ENCODE results near the gene SH3TC1.

SH3TC1 gene

DNA sequence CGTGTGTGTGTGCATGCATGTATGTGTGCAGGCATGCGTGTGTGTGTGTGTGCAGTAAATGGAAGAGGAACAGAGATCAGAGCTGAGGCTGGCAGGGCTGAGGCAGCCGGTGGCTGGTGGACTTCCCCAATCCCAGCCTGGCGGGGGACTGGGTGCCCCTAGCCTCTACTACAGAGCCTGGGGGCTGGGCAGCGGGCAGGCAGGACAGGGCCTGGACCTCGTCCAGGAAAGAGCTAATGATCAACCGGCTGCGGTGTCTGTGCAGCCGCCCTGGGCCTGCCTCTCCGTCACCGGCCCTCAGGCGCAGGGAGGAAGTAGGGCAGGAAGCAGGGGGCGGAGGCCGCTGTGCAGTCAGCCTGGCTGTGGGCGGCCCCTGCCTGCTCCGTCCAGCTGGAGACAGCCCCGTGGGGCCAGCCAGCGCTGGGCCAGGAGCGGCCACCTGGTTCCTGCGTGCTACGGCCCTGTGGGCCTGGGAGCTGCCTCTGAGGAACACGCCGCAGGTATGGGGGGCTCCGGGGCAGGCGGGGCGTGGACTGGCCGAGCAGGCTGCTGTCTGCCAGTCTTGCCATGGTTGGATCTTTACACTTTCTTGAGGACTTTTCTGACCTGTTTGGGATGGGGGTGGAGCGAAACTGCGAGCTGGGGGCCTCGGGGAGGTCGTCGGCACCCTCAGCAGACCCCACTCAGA lies at the start of gene SH3TC1:
TSS of gene SH3TC1 (plus strand) at position 385 of the 688 bp plus-strand sequence. CDS start 5,905 bp downstream, outside the sequence.
- no peaks in the 10 kb centered on the region for H3K9me3 Mint-ChIP-seq
- no peaks in the 10 kb centered on the region for H3K27me3 Mint-ChIP-seq
- ATAC-seq, result peak; percentile 84
- peak within 1 kb of the TSS; percentile 98 for H3K27ac Mint-ChIP-seq
- H3K4me1 Mint-ChIP-seq, result peaks cover 82% of the 10 kb centered on the region
- H3K36me3 Mint-ChIP-seq, result peaks cover 17% of the 10 kb centered on the region
- H3K4me3 Mint-ChIP-seq, result peak within 1 kb of the TSS; percentile 98

DNA sequence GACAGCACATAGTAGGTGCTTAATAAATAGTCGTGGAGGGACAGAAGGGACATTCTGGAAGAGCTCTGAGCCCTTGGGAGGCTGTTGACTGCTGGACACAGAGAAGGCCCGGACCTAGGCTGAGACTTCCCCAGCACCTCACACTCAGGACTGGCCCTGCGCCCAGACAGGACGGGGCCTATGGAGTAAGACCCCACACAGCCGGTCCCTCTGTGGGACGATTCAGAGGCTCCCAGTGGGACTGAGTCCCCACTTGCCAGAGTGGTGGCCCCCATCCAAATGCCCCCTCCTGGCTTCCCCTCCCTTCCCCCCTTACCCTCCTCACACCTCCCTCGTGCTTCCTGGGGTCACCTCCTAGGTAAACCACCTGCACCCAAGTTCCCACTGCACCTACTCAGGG lies 49.4 kb upstream of the SH3TC1 start:
- ATAC-seq, result no peak
- Mint-ChIP-seq H3K4me1 (peaks cover 8% of the 10 kb centered on the region), H3K27ac (no peak overlapping the region), H3K36me3 (peaks cover 26% of the 10 kb centered on the region), H3K27me3 (peaks cover 16% of the 10 kb centered on the region), H3K4me3 (no peak overlapping the region), H3K9me3 (no peaks in the 10 kb centered on the region)

DNA sequence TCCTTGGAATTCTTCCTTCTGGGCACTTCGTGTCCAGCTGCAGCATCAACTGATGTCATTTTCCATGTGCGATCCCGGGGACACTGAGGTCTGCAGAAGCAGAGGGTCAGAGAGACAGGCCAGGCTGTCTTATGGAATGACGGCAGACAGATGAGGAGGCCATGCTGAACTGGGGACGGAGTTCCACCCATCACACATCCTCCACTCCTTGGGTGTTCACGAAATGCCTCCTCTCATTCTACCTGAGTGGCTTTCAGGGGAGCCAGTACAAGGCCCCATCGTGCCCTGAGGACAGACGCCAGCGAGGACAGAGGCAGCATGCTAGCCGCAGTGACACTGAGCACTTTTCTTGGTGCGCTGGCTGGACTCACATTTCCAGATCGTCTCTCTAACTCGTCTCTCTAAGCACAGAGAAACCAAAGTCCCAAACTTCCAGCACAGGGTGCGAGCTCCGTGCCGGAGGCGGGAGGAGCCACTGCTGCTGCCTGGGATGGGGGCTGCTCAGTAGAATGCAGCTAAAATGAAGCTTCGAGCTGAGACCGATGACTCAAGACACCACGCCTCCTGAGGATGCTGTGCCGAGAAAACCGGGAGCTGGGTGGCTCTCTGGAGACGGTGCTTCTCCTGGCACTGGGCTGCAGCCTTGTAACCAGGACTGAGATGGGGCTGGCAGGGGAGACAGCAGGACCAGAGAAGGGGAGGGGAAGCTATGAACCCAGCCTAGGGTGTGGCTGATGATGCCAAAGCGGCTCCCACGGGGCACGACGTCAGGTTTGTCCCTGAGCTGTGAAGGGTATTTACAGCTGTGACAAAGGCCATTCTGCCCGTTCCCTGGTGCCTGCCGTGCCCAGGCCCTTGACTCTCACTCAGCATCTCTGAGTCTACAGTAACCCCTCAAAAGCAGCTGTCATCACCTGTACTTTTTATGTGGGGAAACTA lies 48.7 kb upstream of the SH3TC1 start:
- H3K4me3 Mint-ChIP-seq, result no peak overlapping the region
- H3K27ac Mint-ChIP-seq, result peak overlapping the region; percentile 17
- peaks cover 14% of the 10 kb centered on the region for H3K27me3 Mint-ChIP-seq
- H3K36me3 Mint-ChIP-seq, result peaks cover 29% of the 10 kb centered on the region
- no peaks in the 10 kb centered on the region for H3K9me3 Mint-ChIP-seq
- peaks cover 10% of the 10 kb centered on the region for H3K4me1 Mint-ChIP-seq
- ATAC-seq, result peak; percentile 31

DNA sequence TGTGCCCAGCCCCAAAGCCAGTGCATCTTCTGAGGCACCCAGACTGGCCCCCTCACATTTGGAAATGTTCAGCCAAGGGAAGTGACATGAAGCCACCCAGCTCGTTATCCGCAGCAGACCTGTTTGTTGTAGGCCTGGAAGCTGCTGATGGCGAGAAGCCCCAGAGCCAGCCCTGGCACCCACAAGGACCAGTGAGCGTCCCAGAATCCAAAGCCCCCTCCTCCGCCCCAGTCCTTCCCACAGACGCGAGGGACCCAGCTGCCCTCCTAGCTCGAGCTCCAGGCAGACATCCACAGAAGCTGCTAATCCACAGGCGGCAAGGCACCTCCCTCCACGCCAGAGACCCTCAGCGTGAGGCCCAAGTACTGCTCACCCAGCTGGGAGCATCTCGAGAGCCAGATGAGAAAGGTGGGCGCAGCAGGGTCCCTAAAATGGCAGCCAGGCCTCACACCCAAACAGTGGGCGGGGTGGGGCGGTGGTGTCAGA lies 47.9 kb upstream of the SH3TC1 start:
- Mint-ChIP-seq H3K36me3 (peaks cover 29% of the 10 kb centered on the region), H3K4me3 (no peak overlapping the region), H3K4me1 (peaks cover 11% of the 10 kb centered on the region), H3K27me3 (peaks cover 7% of the 10 kb centered on the region), H3K9me3 (no peaks in the 10 kb centered on the region), H3K27ac (no peak overlapping the region)
- no peak for ATAC-seq

DNA sequence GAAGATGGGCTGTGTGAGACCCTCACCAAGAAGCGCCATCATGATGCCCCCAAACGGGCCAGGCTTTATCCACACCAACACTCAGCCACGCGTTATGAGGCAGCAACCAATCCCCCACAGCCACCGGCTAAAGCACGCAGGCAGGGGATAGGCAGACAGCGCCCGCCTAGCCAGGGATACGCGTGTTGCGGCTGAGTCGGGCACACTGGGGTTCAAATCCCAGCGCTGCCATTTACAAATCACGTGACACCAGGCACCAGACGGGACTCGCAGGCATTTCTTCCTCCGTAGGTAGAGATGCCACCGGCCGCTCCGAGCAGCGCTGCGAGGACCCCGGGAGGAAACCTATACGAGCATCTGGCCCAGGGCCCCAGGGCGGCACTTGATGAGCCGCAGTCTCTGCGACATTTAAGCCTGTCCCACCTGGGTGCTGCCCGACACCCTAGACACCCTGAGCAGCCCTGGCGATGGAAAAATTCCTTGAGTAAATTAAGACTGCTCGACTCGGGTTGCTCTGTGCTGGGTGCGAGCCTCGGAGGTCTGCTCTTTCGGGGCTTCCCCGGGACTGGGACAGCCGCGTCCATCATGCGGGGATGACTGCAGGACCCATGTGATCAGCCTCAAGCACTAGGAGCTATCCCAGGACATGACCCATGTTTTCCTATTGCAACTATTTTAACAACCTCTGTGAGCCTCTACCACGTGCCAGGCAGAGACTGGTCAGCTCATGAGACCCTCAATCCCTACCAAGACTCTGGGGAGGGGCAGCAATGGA lies 46.8 kb upstream of the SH3TC1 start:
- no peak for ATAC-seq
- Mint-ChIP-seq H3K36me3 (peaks cover 29% of the 10 kb centered on the region), H3K9me3 (no peaks in the 10 kb centered on the region), H3K27ac (no peak overlapping the region), H3K4me3 (no peak overlapping the region), H3K4me1 (peaks cover 22% of the 10 kb centered on the region), H3K27me3 (peaks cover 10% of the 10 kb centered on the region)

DNA sequence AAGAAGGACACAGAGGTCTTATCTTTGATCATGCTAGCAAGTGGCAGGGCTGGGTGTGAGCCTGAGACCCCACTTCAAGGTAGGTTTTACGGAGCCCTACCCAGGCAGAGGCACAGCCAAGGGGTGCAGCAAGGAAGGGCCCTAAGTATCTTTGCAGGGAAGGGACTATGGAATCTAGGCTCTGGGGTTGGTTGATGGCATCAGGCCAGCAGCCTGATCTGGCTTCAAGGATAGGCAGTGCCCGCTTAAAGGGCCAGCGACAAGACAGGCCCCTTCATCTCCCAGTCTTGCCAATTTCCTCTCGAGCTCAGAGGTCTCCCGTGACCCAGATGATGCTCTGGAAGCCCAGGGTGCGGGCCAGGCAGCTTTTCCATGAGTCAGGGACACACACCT lies 46.2 kb upstream of the SH3TC1 start:
- no peak for ATAC-seq
- H3K4me3 Mint-ChIP-seq, result no peak overlapping the region
- peaks cover 27% of the 10 kb centered on the region for H3K4me1 Mint-ChIP-seq
- H3K27ac Mint-ChIP-seq, result no peak overlapping the region
- peaks cover 26% of the 10 kb centered on the region for H3K36me3 Mint-ChIP-seq
- no peaks in the 10 kb centered on the region for H3K9me3 Mint-ChIP-seq
- H3K27me3 Mint-ChIP-seq, result peaks cover 15% of the 10 kb centered on the region

DNA sequence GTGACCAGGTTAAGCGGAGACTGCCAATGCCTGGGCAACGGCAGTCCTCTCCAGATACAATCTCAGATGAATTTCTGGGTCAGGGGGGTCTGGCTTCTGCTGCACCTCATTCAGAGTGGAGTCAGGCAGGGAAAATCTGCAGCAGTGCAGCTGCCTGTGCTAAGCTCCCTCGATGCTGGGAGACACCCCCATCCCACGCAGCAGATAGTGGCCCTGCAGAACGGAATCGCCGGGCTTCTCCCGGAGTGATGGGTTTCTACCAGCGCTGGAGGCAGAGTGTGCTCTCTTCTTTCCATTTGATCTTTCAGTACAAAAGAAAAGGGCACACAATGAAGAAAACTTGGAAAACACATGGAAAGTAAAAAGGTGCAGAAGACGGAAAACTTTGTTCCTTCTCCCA lies 45.6 kb upstream of the SH3TC1 start:
- H3K27ac Mint-ChIP-seq, result no peak overlapping the region
- H3K36me3 Mint-ChIP-seq, result peaks cover 20% of the 10 kb centered on the region
- no peak overlapping the region for H3K4me3 Mint-ChIP-seq
- H3K27me3 Mint-ChIP-seq, result peaks cover 16% of the 10 kb centered on the region
- H3K9me3 Mint-ChIP-seq, result no peaks in the 10 kb centered on the region
- no peak for ATAC-seq
- peaks cover 27% of the 10 kb centered on the region for H3K4me1 Mint-ChIP-seq

DNA sequence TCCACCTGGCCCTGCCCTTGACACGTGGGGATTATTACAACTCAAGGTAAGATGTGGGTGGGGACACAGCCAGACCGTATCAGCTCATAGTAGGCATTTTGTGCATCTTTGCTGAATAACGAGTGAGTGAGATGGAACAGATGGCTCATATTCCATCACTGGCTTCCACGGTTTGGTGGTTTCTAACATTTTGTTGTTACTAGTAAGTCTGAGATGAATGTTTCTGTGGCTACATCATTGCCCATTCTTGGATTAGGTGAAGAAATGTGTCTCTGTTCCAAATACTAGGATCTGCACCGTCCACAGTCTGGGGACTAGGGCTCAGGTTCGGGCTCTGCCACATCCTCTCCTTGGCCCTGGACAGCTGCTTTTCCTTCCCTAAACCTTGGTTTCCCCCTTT lies 44.0 kb upstream of the SH3TC1 start:
- Mint-ChIP-seq H3K36me3 (peaks cover 20% of the 10 kb centered on the region), H3K27me3 (peaks cover 9% of the 10 kb centered on the region), H3K4me3 (no peak overlapping the region), H3K27ac (no peak overlapping the region), H3K4me1 (peaks cover 37% of the 10 kb centered on the region), H3K9me3 (no peaks in the 10 kb centered on the region)
- ATAC-seq, result no peak

DNA sequence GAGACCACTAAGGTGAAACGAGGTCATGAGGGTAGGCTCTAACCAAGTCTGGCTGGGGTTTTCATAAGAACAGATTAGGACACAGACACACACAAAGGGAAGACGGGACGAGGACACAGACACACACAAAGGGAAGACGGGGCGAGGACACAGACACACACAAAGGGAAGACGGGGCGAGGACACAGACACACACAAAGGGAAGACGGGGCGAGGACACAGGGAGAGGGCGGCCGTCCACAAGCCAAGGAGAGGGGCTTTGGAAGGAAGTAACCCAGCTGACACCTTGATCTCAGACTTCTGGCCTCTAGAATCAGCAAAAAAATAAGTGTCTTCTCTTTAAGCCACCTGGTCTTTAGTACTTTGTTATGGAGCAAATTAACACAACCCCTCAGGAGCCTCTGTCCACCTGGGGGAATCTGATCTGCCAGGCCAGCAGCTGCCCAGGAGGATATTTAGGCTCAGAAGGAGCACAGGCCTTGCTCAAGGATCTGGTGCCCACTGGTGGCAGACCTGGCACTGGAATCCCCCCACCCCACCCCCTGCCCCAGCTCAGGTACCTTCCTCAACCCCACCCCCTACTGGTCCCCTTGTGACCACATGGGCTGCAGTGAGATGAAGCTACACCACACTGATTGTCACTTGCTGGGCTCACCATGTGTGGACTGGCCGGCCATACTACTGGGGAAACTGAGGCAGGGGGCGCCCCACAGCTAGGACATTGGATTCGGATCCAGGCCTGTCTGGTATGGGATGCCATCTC lies 43.2 kb upstream of the SH3TC1 start:
- Mint-ChIP-seq H3K27ac (no peak overlapping the region), H3K36me3 (peaks cover 16% of the 10 kb centered on the region), H3K27me3 (peaks cover 9% of the 10 kb centered on the region), H3K9me3 (no peaks in the 10 kb centered on the region), H3K4me3 (no peak overlapping the region), H3K4me1 (peaks cover 42% of the 10 kb centered on the region)
- ATAC-seq, result no peak

DNA sequence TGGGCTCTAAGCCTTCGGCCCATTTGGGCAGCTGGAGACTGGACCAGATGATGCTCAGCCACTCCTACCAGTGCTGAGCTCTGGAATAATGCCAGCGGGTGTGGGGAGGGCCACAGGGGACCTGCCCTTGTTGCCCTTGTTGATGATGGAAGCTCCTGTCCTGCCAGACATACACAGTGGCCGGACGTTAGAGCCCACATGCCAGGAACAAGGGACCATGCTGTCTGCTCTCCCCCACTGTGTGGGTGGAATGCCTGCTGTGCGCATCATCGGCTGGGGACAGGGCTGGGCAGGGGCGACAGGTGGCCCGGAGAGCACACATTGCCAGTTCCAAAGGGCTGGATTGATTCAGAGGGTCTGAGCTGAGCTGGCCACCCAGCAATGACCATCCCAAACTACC lies 42.5 kb upstream of the SH3TC1 start:
- Mint-ChIP-seq H3K36me3 (peaks cover 16% of the 10 kb centered on the region), H3K27ac (no peak overlapping the region), H3K4me3 (no peak overlapping the region), H3K4me1 (peaks cover 46% of the 10 kb centered on the region), H3K27me3 (peaks cover 9% of the 10 kb centered on the region), H3K9me3 (no peaks in the 10 kb centered on the region)
- ATAC-seq, result no peak

DNA sequence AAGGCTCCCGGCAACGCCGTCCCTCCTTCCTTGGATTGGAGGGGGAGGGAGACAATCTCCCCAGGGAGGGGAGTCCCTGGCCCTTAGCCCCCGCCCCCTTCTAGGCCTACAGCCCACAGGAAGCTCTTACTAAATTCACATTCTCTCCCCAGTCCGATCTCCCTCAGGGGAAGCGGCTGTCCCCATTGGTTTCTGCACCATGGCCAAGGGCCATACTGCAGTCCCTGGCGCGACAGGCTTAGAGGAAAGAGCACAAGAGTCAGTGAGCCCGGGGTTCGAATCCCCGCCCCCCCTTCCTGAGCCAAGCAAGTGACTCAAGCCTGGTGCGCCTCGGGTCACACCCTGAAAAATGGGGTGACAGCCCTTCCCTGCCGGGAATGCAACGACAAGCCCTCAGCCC lies 41.6 kb upstream of the SH3TC1 start:
- Mint-ChIP-seq H3K36me3 (peaks cover 16% of the 10 kb centered on the region), H3K4me3 (peak overlapping the region; percentile 82), H3K4me1 (peaks cover 54% of the 10 kb centered on the region), H3K9me3 (no peaks in the 10 kb centered on the region), H3K27ac (no peak overlapping the region), H3K27me3 (peaks cover 9% of the 10 kb centered on the region)
- ATAC-seq, result no peak

DNA sequence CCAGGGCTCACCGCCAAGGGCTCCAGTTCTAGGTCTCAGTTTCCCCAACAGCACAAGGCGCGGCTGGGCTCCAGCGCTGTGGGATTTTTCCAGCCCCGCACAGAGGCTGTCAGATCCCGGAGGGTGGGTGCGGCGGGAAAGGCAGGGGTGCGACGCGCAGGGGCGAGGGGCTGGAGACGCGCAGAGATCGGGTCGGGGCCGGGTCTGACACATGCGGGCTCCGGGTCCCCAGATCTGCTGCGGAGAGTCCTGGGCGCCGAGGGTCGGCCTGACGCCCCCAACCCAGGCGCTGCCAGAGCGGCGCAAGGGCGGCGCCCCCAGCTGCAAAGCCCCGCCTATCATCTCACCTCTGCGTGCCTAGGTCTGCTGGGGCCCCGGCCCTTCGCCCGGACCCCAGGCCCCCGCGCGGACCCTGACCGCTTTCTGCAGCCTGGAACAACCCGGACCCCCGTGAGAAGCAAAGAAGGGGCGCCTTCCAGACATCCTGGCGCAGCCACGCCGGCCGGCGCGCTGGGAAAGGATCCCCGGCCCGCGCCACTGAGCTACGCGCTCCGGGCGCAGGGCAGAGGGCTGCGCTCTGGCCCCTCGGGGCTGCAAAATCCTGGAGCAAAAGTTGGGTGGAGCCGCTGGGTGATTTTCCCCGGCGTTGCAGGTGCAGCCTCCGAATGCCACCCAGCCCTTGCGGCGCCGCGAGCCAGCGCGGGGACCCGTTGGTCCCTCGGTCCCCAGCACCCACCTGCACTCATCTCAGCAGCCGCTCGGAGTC lies 41.0 kb upstream of the SH3TC1 start:
- H3K4me3 Mint-ChIP-seq, result peak overlapping the region; percentile 82
- H3K4me1 Mint-ChIP-seq, result peaks cover 59% of the 10 kb centered on the region
- H3K36me3 Mint-ChIP-seq, result peaks cover 16% of the 10 kb centered on the region
- no peaks in the 10 kb centered on the region for H3K9me3 Mint-ChIP-seq
- ATAC-seq, result no peak
- peaks cover 9% of the 10 kb centered on the region for H3K27me3 Mint-ChIP-seq
- H3K27ac Mint-ChIP-seq, result peak overlapping the region; percentile 96

DNA sequence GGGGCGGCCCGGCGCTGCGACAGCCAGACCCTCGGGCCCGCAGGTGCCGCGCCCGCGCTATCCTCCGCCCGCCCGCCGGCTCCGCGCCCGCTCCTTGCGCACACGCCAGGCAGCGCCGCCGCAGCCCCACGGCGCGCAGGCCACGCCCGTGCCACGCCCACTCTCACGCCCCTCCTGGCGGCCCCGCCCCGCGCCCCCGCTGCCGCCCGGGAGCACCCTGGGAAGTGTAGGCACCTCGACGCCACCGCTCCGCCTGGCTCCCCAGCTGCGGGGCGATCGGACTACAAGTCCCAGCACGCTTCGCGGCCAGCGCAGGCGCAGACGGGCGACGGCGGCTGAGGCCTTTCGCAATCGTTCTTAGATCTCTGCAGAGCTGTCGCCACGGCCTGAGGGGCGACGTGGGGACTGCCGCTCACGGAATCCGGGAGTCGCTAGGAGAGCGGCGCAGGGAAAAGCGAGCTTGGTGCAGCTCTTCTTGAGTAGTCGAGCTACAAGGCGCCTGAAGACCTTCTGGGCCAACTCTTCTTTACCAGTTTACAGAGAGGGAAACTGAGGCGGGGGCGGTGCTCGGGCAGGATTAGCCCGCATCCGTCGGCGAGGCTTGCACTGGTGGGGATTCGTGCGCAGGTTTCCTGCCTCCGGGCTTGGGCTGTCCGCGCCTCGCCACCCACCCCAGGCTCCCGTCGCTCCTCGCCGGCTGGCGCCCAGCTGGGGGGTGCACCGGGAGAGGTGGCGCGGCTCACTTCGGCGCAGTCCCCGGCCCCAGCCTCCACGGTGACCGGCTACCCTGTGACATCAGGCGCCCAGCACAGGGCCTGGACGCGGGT lies 40.2 kb upstream of the SH3TC1 start, which contains the start of gene ABLIM2:
TSS of gene ABLIM2 (minus strand) at position 104 of the 827 bp plus-strand sequence. CDS start 124 bp downstream, outside the sequence.
- ATAC-seq, result peak; percentile 96
- peaks cover 9% of the 10 kb centered on the region for H3K27me3 Mint-ChIP-seq
- no peaks in the 10 kb centered on the region for H3K9me3 Mint-ChIP-seq

More for the DNA sequence above, 40.2 kb upstream of the SH3TC1 start, which contains the start of gene ABLIM2:
- peaks cover 67% of the 10 kb centered on the region for H3K4me1 Mint-ChIP-seq
- H3K36me3 Mint-ChIP-seq, result peaks cover 16% of the 10 kb centered on the region
- peak within 1 kb of the TSS; percentile 100 for H3K4me3 Mint-ChIP-seq
- peak within 1 kb of the TSS; percentile 96 for H3K27ac Mint-ChIP-seq
